CD4-positive, alpha-beta T cell treated with Interleukin-1 beta for 1 hour (primary cell): Measurements from ENCODE around the gene SAMD3.
"Not testable (repeated sequence)": the region's sequence is repeated elsewhere in the genome, so short reads cannot be mapped to it uniquely, and the experiment has no call there.

Source experiments
- DNase-seq, 2 donors: peaks; one replicate each; pipeline ENCODE4 v3.0.0-alpha.2; 2020 to 2022

The SAMD3 gene

GRCh38 chr6:130127195-130127594 is 95.6 kb downstream of the SAMD3 start:
- no peak for DNase-seq

DNA sequence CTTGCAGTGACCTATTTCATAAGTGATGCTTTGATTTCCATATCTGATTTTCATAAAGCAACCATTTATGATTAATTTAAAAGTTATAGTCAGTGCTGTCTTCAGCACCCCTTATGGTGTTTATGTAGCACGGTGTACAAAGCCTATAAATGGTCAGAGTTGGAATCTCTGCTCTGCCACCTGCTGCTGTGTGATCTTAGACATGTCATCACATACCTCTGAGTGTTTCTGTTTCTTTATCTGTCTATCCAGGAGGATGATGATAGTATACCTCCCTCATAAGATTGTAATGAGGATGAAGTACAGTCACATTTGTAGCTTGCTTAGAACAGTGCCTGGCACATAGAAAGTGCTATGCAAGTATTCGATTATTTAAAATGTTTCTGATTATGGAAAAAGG is 100.5 kb downstream of the SAMD3 start:
- no peak for DNase-seq

DNA sequence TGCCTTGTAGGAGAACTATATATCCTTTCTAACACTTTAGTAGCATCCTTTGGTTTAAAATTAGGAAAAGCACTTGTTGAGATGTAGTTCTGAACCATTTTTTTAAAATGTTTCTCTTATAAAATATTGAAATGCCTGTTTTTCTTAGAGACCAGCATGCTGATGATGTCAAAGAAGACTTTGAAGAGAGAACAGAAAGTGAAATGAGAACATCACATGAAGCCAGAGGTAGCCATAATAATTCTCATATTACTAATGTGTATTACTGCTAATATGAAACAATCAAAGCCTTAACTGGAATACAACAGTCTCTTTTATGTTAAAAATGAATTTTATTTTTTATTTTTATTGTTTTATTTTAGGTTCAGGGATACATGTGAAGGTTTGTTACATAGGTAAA is 102.0 kb downstream of the SAMD3 start:
- no peak for DNase-seq

GRCh38 chr6:130119211-130119610 is 103.5 kb downstream of the SAMD3 start:
- DNase-seq = no peak

DNA sequence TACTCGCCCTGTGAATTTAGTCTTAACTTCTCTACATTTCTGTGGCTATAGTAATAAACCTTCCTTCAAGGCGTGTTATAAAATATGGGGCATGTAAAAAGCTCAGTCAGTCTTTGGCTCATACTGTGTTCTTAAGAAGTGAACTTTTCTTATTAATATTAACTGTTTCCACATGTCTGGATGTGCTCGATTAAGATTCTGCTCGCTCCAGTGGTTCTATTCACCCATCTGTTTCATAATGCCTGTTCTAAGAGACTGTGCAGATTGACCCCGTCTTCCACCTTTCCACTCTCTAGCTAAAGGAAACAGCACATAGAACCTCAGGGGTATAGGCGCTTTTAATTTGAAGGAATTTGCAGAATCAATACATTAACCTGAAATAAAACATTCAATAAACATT is 104.5 kb downstream of the SAMD3 start:
- DNase-seq = no peak

DNA sequence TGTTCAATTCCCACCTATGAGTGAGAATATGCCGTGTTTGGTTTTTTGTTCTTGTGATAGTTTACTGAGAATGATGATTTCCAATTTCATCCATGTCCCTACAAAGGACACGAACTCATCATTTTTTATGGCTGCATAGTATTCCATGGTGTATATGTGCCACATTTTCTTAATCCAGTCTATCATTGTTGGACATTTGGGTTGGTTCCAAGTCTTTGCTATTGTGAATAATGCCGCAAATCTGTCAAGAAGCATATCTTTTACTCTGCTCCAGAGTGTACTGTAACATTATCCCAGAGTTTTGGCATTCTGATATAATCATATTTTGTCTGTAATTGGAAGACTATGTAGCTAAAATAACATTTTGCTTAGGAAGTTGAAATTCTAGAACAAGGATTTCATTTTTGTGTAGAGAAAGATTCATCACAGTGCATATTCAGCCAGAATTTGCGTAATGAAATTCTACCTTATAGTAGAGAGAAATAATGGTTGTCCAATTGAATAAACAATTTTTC is 105.5 kb downstream of the SAMD3 start:
- DNase-seq = not testable (repeated sequence)

DNA sequence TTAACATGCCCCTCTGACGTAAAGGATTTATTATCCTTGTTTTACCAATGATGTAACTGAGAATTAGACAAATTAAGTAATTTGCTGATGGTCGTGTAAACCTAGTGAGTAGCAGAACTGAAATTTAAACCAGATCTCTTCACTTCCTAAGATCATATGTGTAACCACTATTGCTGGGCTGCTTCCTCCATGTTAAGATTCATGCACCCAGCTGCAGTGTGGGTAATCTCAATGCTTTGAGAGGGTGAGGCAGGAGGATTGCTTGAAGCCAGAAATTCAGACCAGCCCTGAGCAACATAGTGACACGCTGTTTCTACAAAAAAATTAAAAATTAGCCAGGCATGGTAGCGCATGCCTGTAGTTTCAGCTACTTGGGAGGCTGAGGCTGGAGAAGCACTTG is 106.5 kb downstream of the SAMD3 start:
- no peak for DNase-seq

GRCh38 chr6:130115036-130115435 is 107.7 kb downstream of the SAMD3 start:
- peak in 1 of 2 donors; percentile 3 for DNase-seq

GRCh38 chr6:130113201-130113710 is 109.5 kb downstream of the SAMD3 start:
- no peak for DNase-seq

GRCh38 chr6:130111031-130111430 is 111.7 kb downstream of the SAMD3 start:
- no peak for DNase-seq

DNA sequence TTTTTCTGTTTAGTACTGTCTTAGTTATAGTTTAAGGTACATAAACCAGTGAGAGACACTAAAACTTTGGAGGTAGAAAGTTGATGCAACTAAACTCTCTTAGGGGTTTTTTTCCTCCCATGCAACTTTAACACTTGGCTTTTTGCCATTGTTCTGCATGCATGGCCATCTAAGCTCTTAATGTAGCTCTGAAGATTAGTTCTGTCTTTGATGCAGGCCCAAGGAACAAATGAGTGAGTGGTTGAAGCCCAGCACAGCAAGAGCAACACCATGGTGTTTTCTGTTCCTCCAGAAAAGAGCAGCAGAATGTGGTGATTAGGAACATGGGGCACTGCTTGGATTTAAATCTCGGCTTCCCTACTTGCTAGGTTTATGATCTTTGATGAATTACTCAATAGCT is 115.0 kb downstream of the SAMD3 start:
- DNase-seq = no peak

GRCh38 chr6:130105996-130106704 is 116.6 kb downstream of the SAMD3 start:
- peak in 1 of 2 donors; percentile 26 for DNase-seq

DNA sequence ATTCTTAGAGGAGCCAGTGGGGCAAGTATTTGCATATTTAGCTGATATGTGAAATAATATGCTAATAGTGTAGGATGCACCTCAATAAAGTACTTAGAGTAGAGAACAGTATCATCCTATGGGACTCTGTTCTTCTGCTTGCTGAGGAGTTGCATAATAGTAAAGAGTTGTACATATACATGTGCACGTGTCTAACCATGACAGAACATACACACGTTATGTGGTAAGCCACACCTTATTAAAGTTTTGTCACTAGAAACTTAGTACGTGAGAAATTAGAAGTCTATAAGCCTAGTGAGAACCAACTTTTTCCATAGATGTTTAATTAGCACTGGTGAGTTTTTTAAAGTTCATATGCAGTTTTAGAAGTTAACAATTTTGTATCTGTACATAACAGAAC is 123.6 kb downstream of the SAMD3 start:
- no peak for DNase-seq

DNA sequence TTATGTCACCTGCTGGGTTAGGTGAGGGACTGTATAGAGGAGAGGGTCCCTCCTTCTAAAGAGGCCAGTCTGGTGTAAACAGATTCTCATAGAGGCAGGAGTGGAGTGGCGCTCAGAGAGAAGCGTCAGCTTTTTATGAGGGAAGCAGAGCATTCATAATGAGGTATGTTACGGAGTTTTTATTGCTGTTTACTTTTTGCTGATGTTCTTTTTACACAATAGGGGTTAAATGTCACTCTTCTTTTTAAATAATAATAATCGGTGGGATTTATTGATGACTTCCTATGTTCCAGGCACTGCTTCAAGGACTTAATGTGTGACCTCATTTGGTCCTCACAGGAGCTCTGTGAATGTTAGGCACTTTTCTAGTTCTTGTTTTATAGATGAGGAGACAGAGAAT is 124.4 kb downstream of the SAMD3 start:
- DNase-seq = no peak
